IMR-90 (cell line): Measurements from ENCODE around the gene RASSF8. TPM values are rescaled to one million over a fixed set of nuclear protein-coding genes. Genes with fewer than 3 reads are reported as not detected.

Experiments used
- polyA plus RNA-seq, 3 experiments: library from polyadenylated mRNA; depleted of rRNA; stranded (reverse); fragments of >200 nt; gene quantifications; 2 replicates each; pipeline ENCODE4 v1.2.3, GENCODE V29; 2012; ENCODE audit warnings: low replicate concordance in 1 of 3
- total RNA-seq: library from RNA; depleted of rRNA; stranded (reverse); fragments of >200 nt; gene quantifications from 2 replicates; pipeline ENCODE4 v1.2.3, GENCODE V29; 2012; rRNA removed

The RASSF8 gene
- total and polyA plus RNA-seq, 2 of the 4 experiments (the other 2 are of a cell fraction): 10.8 to 50.5 TPM

Other genes with a start within 250 kb of the RASSF8 start
- gene BHLHE41, start 166.4 kb downstream of the RASSF8 start, total RNA-seq: 0.72 and 1.1 TPM in 2 replicates
- 3.8 and 5.2 TPM in 2 replicates for gene BHLHE41, start 166.4 kb downstream of the RASSF8 start, polyA plus RNA-seq (2012; rRNA removed)
- gene SSPN, start 236.9 kb downstream of the RASSF8 start, total RNA-seq: 5.6 and 7.8 TPM in 2 replicates
- 3.5 and 4.1 TPM in 2 replicates for gene SSPN, start 236.9 kb downstream of the RASSF8 start, polyA plus RNA-seq (2012; rRNA removed)